Measurements from ENCODE around the gene COX6A2. TPM values are rescaled to one million over a fixed set of nuclear protein-coding genes. Genes with fewer than 3 reads are reported as not detected.
"Not testable (repeated sequence)": the region's sequence is repeated elsewhere in the genome, so short reads cannot be mapped to it uniquely, and the experiment has no call there.

COX6A2 gene
- total RNA-seq, 2 donors from 2014 or later, result 3.9 TPM; not detected in 1

DNA sequence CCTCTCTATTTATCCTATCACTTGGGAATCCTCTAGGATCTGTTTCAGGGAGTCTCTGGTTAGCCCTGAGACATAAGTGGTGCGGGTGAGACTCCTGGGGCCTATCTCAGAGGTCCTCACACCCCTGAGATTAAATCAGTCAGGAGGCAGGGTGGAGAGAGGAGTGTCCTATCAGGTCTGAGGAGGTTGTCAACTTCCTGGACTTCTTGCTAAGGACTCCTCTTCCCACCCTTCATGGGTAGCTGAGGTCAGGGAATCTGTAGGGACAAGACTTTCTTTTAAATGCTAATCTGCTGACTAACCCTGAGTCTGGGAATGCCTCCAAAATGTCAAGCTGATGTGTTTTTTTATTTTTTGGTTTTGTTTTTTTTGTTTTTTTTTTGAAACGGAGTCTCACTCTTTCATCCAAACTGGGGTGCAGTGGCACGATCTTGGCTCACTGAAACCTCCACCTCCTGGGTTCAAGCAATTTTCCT is 24.5 kb upstream of the COX6A2 start:
- DNase-seq (ENCODE audit: low spot score), result no peak
- intact Hi-C loops (cut with DNase I), result no loop called here
- H3K4me1 ChIP-seq (replicated peaks), result peaks cover 21% of the 10 kb centered on the region
- H3K27me3 ChIP-seq (replicated peaks; ENCODE audit: insufficient read depth), result no peaks in the 10 kb centered on the region
- WGBS, result 32% methylated on average over 3 of the region's 3 CpGs
- no peak for TF ChIP-seq POLR2A (IDR thresholded peaks at IDR 0.05)
- TF ChIP-seq POLR2AphosphoS5 (IDR thresholded peaks at IDR 0.05), result peak; percentile 29
- TF ChIP-seq, protein P1, sequence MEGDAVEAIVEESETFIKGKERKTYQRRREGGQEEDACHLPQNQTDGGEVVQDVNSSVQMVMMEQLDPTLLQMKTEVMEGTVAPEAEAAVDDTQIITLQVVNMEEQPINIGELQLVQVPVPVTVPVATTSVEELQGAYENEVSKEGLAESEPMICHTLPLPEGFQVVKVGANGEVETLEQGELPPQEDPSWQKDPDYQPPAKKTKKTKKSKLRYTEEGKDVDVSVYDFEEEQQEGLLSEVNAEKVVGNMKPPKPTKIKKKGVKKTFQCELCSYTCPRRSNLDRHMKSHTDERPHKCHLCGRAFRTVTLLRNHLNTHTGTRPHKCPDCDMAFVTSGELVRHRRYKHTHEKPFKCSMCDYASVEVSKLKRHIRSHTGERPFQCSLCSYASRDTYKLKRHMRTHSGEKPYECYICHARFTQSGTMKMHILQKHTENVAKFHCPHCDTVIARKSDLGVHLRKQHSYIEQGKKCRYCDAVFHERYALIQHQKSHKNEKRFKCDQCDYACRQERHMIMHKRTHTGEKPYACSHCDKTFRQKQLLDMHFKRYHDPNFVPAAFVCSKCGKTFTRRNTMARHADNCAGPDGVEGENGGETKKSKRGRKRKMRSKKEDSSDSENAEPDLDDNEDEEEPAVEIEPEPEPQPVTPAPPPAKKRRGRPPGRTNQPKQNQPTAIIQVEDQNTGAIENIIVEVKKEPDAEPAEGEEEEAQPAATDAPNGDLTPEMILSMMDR (IDR thresholded peaks at IDR 0.05), result no peak
- no peaks in the 10 kb centered on the region for H3K36me3 ChIP-seq
- H3K4me3 ChIP-seq, result no peak overlapping the region
- H3K9me3 ChIP-seq, result no peaks in the 10 kb centered on the region
- peak overlapping the region; percentile 14 to 41 for H3K27ac ChIP-seq

GRCh38 chr16:31451681-31452351 is 23.7 kb upstream of the COX6A2 start:
- TF ChIP-seq POLR2A (IDR thresholded peaks at IDR 0.05) (no peak), POLR2AphosphoS5 (IDR thresholded peaks at IDR 0.05) (peak; percentile 68)
- TF ChIP-seq, protein P1 (IDR thresholded peaks at IDR 0.05), result peak; percentile 16 to 73 (median 34)
- Histone ChIP-seq H3K4me1 (replicated peaks) (peaks cover 14% of the 10 kb centered on the region), H3K4me3 (no peak overlapping the region), H3K27ac (peak overlapping the region; percentile 14 to 41), H3K27me3 (replicated peaks; ENCODE audit: insufficient read depth) (no peaks in the 10 kb centered on the region), H3K36me3 (no peaks in the 10 kb centered on the region), H3K9me3 (no peaks in the 10 kb centered on the region)
- 31% methylated on average over 11 of the region's 11 CpGs for WGBS
- intact Hi-C loops (cut with DNase I), result no loop called here
- DNase-seq (ENCODE audit: low spot score), result peak; percentile 65

DNA sequence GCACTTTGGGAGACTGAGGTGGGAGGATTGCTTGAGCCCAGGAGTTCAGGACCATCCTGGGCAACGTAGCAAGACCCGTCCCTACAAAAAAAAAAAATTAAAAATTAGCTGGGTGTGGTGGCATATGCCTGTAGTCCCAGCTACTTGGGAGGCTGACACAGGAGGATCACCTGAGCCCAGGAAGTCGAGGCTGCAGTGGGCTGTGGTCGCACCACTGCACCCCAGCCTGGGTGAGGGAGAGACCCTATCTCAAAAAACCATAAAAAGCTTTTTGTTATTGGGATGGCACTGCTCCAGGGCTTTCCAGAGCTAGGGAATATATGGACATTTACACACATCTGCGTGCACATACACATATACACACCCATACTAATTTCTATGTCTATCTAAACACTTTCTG is 23.0 kb upstream of the COX6A2 start:
- no peak for TF ChIP-seq POLR2A (IDR thresholded peaks at IDR 0.05)
- TF ChIP-seq POLR2AphosphoS5 (IDR thresholded peaks at IDR 0.05), result no peak
- TF ChIP-seq, protein P1 (IDR thresholded peaks at IDR 0.05), result no peak
- no peak overlapping the region for H3K4me3 ChIP-seq
- peaks cover 10% of the 10 kb centered on the region for H3K4me1 ChIP-seq (replicated peaks)
- H3K27ac ChIP-seq, result no peak overlapping the region
- DNase-seq (ENCODE audit: low spot score), result no peak
- no peaks in the 10 kb centered on the region for H3K27me3 ChIP-seq (replicated peaks; ENCODE audit: insufficient read depth)
- H3K36me3 ChIP-seq, result no peaks in the 10 kb centered on the region
- 67% methylated on average over 5 of the region's 5 CpGs for WGBS
- intact Hi-C loops (cut with DNase I), result no loop called here
- H3K9me3 ChIP-seq, result no peaks in the 10 kb centered on the region

DNA sequence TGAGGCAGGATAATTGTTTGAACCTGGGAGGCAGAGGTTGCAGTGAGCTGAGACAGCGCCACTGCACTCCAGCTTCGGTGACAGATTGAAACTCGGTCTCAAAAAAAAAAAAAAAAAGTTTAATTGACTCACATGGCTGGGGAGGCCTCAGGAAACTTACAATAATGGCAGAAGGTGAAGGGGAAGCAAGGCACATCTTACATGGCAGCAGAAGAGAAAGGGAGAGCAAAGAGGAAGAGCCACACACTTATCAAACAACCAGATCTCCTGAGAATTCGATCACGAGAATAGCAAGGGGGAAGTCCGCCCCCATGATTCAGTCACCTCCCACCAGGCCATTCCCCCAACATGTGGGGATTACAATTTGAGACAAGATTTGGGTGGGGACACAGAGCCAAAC is 17.8 kb upstream of the COX6A2 start:
- H3K4me1 ChIP-seq (replicated peaks); H3K27ac ChIP-seq; H3K36me3 ChIP-seq; intact Hi-C loops (cut with DNase I); DNase-seq (ENCODE audit: low spot score); H3K27me3 ChIP-seq (replicated peaks; ENCODE audit: insufficient read depth); H3K4me3 ChIP-seq; H3K9me3 ChIP-seq: not testable (repeated sequence)
- 67% methylated on average over 6 of the region's 6 CpGs for WGBS

GRCh38 chr16:31441956-31442355 is 13.8 kb upstream of the COX6A2 start:
- no peaks in the 10 kb centered on the region for H3K4me1 ChIP-seq (replicated peaks)
- WGBS, result 57% methylated on average over 34 of the region's 34 CpGs
- no peak for DNase-seq (ENCODE audit: low spot score)
- intact Hi-C loops (cut with DNase I), result loop anchor here (2.0 kb wide), 2 partner anchors 261 to 457 kb away; partner anchors contain the start of genes FUS and HSD3B7
- TF ChIP-seq, protein P1 (IDR thresholded peaks at IDR 0.05), result no peak
- TF ChIP-seq POLR2AphosphoS5 (IDR thresholded peaks at IDR 0.05) (no peak), POLR2A (IDR thresholded peaks at IDR 0.05) (no peak)
- H3K4me3 ChIP-seq, result peak overlapping the region; percentile 62 to 73
- H3K27ac ChIP-seq, result peak overlapping the region; percentile 86 to 90
- no peaks in the 10 kb centered on the region for H3K27me3 ChIP-seq (replicated peaks; ENCODE audit: insufficient read depth)
- H3K36me3 ChIP-seq, result no peaks in the 10 kb centered on the region
- no peaks in the 10 kb centered on the region for H3K9me3 ChIP-seq

All from prostate gland (tissue), 2 donors.